Lung (tissue), 12 donors: ENCODE measurements around the gene SPATA24. TPM values are rescaled to one million over a fixed set of nuclear protein-coding genes. Genes with fewer than 3 reads are reported as not detected.

ENCODE experiments used
- ATAC-seq: fragments of 200-7000 bp; cut with Tn5 transposase; one replicate; pipeline ENCODE4 v1.9.1; 2020; ENCODE audit warnings: moderate number of reproducible peaks; ENCODE audit not compliant: insufficient read depth, low FRiP score
- DNase-seq, 3 donors: peaks; one replicate each; pipeline ENCODE4 v3.0.0-alpha.2; 2013 to 2017
- H3K27ac ChIP-seq, 2 donors: one replicate each; pipeline ENCODE4 v1.5.1; 2013; ENCODE audit warnings: mild to moderate bottlenecking in 2 of 2, moderate library complexity in 2 of 2, control low read depth in 1 of 2, inconsistent platforms in 1 of 2, low read depth in 1 of 2, low read length in 1 of 2
- H3K27me3 ChIP-seq, 3 donors: one replicate each; pipeline ENCODE4 v1.5.1; 2013; ENCODE audit warnings: low read length in 2 of 3; ENCODE audit not compliant: control insufficient read depth in 3 of 3, insufficient read depth in 3 of 3
- H3K36me3 ChIP-seq, 4 donors: one replicate each; pipeline ENCODE4 v1.5.1; 2013; ENCODE audit warnings: low read length in 4 of 4, mild to moderate bottlenecking in 1 of 4, moderate library complexity in 1 of 4; ENCODE audit not compliant: control insufficient read depth in 4 of 4, insufficient read depth in 4 of 4
- H3K4me1 ChIP-seq, 5 donors: one replicate each; pipeline ENCODE4 v1.5.1; 2013; ENCODE audit warnings: low read length in 5 of 5, mild to moderate bottlenecking in 2 of 5, moderate library complexity in 1 of 5; ENCODE audit not compliant: control insufficient read depth in 5 of 5, insufficient read depth in 5 of 5
- H3K4me3 ChIP-seq: one replicate; pipeline ENCODE4 v1.5.1; 2013; ENCODE audit warnings: mild to moderate bottlenecking, control low read depth, moderate library complexity
- H3K9ac ChIP-seq, 2 donors: one replicate each; pipeline ENCODE4 v1.5.1; 2013; ENCODE audit warnings: low read length in 2 of 2, control low read depth in 1 of 2; ENCODE audit not compliant: insufficient read depth in 1 of 2
- H3K9me3 ChIP-seq, 4 donors: one replicate each; pipeline ENCODE4 v1.5.1; 2013; ENCODE audit warnings: low read length in 3 of 4, mild to moderate bottlenecking in 1 of 4, moderate library complexity in 1 of 4; ENCODE audit not compliant: control insufficient read depth in 4 of 4, insufficient read depth in 3 of 4
- WGBS, 2 donors: extraction: QIAGEN DNeasy Blood & Tissue Kit; methylation state at CpG; one replicate each; pipeline ENCODE4 v1.1.7; 2013; 5-methylcytosine and 5-hydroxymethylcytosine counted together
- polyA plus RNA-seq, 2 donors: library from polyadenylated mRNA; stranded (reverse); fragments of 200-250 nt; gene quantifications; one replicate each; pipeline ENCODE4 v1.2.1, GENCODE V29; 2013
- total RNA-seq, 2 donors: library from RNA; depleted of rRNA in 1 of 2; stranded (reverse); fragments of >200 nt in 1 of 2; gene quantifications; one replicate each; pipeline ENCODE4 v1.2.1, GENCODE V29; 2014 to 2021
- TF ChIP-seq, protein P1 (sequence below): IDR thresholded peaks from 2 replicates; pipeline ENCODE4 v1.5.1; 2012; ENCODE audit warnings: mild to moderate bottlenecking; ENCODE audit errors: control extremely low read depth, extremely low read depth
- donor health status: control.
- donor health status: control.
- donor health status: Bipolar disorder and iron deficiency.
- donor health status: healthy.
- donor health status: DM: yes; HTN: yes; CAD: no.

SPATA24 gene
- total and polyA plus RNA-seq, 4 donors = 4.2 to 11.1 (median 6.2) TPM

DNA sequence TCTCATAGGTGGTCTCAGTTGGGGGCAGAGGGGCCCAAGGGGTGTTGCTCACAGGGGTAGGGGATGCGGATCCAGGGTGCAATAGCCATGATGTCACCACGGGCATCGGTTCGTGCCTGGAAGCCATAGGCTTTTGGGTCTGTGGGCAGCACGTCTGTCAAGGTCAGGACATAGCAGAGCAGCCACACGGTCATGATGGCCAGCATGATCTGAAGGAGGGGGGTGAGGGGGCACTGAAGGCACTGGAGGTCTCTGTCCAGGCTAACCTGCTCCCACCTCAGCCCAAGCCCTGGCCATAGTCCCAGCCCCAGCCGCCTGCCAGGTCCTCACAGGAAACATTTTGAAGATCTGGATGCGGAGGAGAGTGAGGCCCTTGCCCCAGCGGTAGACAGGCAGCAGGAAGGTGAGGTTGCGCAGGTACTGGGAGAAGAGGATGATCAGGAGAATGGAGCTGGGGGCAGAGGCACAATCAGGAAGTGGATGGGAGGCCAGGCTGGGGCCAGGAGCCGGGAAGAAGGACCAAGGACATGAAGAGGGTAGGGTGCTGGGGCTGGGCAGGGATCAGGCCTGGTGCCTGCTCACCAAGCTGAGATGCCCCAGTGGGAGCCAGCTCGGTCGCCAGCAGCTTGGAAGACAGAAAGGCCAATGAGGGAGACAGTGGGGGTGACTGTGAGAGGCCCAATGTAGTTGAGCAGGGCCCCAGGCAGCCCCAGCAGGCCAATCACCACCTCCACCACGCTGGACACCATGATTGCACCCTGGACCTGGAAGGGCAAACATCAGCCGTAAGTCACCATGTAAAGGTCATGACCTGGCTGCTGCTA lies 24.1 kb downstream of the SPATA24 start:
- WGBS, 2 donors = 89 to 91% methylated on average over 15 of the region's 15 CpGs
- Histone ChIP-seq H3K9ac (no peak overlapping the region), H3K36me3 (peaks cover 0 to 4% (median 1%) of the 10 kb centered on the region in 4 donors), H3K9me3 (no peaks in the 10 kb centered on the region), H3K27me3 (no peaks in the 10 kb centered on the region), H3K4me1 (peaks cover 0 to 6% (median 0%) of the 10 kb centered on the region in 5 donors), H3K27ac (no peak overlapping the region), H3K4me3 (no peak overlapping the region)
- ATAC-seq (no peak), DNase-seq (no peak)
- TF ChIP-seq, protein P1, sequence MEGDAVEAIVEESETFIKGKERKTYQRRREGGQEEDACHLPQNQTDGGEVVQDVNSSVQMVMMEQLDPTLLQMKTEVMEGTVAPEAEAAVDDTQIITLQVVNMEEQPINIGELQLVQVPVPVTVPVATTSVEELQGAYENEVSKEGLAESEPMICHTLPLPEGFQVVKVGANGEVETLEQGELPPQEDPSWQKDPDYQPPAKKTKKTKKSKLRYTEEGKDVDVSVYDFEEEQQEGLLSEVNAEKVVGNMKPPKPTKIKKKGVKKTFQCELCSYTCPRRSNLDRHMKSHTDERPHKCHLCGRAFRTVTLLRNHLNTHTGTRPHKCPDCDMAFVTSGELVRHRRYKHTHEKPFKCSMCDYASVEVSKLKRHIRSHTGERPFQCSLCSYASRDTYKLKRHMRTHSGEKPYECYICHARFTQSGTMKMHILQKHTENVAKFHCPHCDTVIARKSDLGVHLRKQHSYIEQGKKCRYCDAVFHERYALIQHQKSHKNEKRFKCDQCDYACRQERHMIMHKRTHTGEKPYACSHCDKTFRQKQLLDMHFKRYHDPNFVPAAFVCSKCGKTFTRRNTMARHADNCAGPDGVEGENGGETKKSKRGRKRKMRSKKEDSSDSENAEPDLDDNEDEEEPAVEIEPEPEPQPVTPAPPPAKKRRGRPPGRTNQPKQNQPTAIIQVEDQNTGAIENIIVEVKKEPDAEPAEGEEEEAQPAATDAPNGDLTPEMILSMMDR = no peak

DNA sequence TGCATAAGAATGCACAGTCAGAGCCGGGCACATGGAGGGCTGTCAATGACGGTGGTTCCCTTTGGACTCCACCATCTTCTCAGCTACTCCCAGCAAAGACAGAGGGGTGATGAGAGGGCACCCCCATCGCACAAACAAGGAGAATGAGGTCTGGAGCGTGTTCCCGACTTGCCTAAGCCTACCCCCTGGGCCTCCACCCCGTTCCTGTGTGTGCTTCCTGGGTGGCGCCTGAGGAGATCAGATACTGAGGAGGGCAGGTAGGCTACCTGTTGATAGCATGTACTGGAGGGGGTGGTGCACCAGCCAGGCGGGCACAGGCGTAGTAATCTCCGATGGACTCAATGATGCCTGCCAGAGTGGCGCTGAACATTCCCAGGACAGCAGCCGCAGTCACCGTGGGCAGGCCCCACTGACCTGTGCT lies 24.9 kb downstream of the SPATA24 start:
- Histone ChIP-seq H3K4me3 (no peak overlapping the region), H3K27ac (no peak overlapping the region), H3K9me3 (no peaks in the 10 kb centered on the region), H3K4me1 (peaks cover 0 to 6% (median 0%) of the 10 kb centered on the region in 5 donors), H3K36me3 (peaks cover 0 to 8% (median 1%) of the 10 kb centered on the region in 4 donors), H3K9ac (no peak overlapping the region), H3K27me3 (no peaks in the 10 kb centered on the region)
- TF ChIP-seq, protein P1 = no peak
- DNase-seq = no peak
- 76 to 81% methylated on average over 13 of the region's 13 CpGs for WGBS, 2 donors
- ATAC-seq = no peak

DNA sequence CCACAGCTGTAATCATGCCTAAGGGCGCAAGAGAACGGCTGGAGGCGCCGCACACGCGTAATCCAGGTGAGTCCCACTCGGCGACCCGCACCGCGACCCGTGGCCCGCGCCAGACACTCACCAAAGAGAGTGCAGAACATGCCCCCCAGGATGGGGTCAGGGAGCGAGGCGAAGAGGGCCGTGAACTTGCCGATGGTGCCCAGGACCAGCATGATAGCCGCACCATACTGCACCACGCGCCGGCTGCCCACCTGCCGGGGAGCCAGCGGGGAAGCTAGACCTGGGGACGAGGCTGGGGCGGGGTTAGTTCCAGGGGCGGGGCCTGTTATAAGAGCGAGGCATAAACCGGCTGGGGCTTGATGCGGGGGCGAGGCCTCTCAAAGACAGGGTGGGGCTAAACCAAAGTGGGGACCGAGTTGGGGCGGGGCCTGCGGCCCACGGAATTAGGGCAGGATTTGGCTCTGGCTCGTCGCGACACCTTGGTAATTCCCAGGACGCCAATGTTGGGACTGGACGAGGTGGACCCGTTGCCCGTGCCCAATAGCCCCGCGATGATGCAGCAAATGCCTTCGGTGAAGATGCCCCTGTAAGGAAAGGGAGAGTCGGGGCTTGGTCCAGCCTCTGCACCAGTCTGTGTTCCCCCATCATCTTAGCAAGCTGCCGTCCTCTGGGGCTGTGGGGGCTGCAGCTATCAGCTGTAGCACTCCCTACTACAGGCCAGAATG lies 25.6 kb downstream of the SPATA24 start:
- 72 to 74% methylated on average over 47 of the region's 47 CpGs for WGBS, 2 donors
- peaks cover 0 to 3% (median 0%) of the 10 kb centered on the region in 5 donors for H3K4me1 ChIP-seq
- H3K36me3 ChIP-seq = peaks cover 0 to 11% (median 5%) of the 10 kb centered on the region in 4 donors
- H3K9me3 ChIP-seq = no peaks in the 10 kb centered on the region
- no peaks in the 10 kb centered on the region for H3K27me3 ChIP-seq
- no peak for DNase-seq
- TF ChIP-seq, protein P1 = no peak
- no peak overlapping the region for H3K4me3 ChIP-seq
- H3K9ac ChIP-seq = no peak overlapping the region
- ATAC-seq = no peak
- no peak overlapping the region for H3K27ac ChIP-seq
